NT2/D1 (cell line): ENCODE data around the gene FBLN5.

Experiments used
- SUZ12 ChIP-seq: IDR thresholded peaks from 2 replicates; pipeline ENCODE4 v1.6.1; 2011; ENCODE audit not compliant: insufficient read length, insufficient read depth; ENCODE audit errors: extremely low read depth
- YY1 ChIP-seq: IDR thresholded peaks from 2 replicates; pipeline ENCODE4 v1.6.1; 2011; ENCODE audit not compliant: insufficient read length, insufficient read depth
- ZNF274 ChIP-seq: IDR thresholded peaks from 2 replicates; pipeline ENCODE4 v1.6.1; 2011; ENCODE audit warnings: mild to moderate bottlenecking, low read depth, low read length

DNA sequence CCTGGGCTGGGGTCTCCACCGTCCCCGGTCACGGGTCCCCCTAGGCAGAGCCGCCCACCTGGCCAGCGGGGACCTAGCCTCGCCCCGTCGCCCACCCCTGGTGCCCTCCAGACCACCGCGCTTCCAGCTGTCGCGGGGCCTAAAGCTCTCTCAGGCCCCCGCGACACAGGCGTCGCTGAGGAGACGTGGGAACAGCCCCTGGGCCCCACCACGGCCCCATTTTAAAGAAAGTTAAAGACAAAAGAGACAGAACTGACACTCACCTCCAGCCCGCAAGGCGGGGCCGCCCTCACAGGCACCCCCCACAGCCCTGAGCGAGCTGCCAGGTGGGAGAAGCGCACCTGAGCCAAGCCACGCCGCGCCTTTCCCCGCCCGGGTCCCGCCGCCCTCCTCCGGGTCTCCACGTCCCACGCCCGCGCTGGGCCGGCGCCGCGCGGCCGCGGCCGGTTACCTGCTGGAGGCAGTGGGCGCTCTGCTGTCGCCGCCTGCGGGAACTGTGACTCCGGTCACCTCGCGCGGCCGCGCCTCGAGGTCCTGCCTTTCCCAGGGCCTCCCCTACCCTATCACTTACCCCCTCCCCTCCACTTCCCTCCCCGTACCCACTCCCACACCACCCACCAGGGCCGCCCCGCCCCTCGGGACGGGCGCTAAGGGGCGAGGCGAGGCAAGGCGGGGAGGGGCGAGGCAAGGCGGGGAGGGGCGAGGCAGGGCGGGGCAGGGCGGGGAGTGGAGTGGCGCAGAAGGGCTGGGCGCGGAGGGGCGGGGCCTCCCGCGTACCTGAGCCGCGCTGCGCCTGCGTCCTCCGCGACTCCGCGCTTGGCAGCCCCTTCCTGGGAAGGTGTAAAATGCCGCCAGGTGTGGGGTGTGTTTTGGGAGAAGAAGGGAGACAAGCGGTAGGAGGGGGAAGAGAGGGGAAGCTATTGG lies 111.3 kb downstream of the FBLN5 start:
- peak; percentile 45 for TF ChIP-seq SUZ12
- TF ChIP-seq ZNF274 = no peak
- no peak for TF ChIP-seq YY1
